Ammon's horn (tissue), 1 donor: ENCODE data around the gene CMSS1.

ENCODE experiments used
- DNase-seq: peaks from one replicate; pipeline ENCODE4 v3.0.0-alpha.2; 2016; ENCODE audit warnings: low spot score

Gene CMSS1

DNA sequence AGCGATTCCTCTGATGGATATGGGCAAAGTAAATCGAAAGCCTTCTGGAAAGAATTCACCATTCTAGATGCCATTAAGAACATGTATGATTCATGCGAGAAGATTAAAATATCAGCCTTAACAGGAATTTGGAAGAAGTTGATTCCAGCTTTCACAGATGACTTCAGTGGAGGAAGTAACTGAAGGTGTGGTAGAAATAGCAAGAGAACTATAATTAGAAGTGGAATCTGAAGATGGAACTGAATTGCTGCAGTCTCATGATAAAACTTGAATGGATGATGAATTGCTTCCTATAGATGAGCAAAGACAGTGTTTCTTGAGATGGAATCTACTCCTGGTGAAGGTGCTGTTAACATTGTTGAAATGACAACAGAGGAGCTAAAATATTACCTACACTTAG, 413.0 kb downstream of the CMSS1 start:
- DNase-seq: no peak
